Stomach (tissue), 4 donors: ENCODE measurements around the gene TSPAN16.

Experiments used
- EP300 ChIP-seq: sonication (generic); formaldehyde crosslinking; IDR thresholded peaks from one replicate; pipeline ENCODE4 v1.6.1; 2017; ENCODE audit warnings: antibody characterized with exemption
- TF ChIP-seq, protein P1 (sequence below), 7 experiments: fragments of 450-650 bp in 4 of 7; fragments of 200-600 bp in 3 of 7; sonication (generic) in 3 of 7; IDR thresholded peaks; one replicate each; pipeline ENCODE4 v1.5.1; 2016 to 2019; ENCODE audit warnings: antibody characterized with exemption in 7 of 7, control low read depth in 2 of 7, mild to moderate bottlenecking in 1 of 7

DNA sequence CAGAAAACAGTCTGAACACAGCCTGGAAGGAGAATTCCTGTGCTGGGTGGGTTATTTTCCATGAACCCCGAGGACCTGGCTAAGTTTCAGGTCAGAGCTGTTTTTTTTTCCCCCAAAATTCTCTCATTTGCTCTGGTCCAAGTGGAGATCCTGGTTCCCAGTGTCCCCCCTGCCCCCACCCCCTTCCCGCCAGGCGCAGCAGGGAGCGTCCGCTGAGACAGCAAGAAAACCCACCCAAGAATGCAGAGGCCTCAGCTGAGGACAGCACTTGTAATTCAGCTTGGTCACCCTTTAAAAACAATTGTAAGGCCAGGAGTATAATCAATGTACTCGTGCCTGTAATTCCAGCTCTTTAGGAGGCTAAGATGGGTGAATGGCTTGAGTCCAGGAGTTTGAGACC lies 11.4 kb upstream of the TSPAN16 start:
- no peak for TF ChIP-seq EP300
- TF ChIP-seq, protein P1, sequence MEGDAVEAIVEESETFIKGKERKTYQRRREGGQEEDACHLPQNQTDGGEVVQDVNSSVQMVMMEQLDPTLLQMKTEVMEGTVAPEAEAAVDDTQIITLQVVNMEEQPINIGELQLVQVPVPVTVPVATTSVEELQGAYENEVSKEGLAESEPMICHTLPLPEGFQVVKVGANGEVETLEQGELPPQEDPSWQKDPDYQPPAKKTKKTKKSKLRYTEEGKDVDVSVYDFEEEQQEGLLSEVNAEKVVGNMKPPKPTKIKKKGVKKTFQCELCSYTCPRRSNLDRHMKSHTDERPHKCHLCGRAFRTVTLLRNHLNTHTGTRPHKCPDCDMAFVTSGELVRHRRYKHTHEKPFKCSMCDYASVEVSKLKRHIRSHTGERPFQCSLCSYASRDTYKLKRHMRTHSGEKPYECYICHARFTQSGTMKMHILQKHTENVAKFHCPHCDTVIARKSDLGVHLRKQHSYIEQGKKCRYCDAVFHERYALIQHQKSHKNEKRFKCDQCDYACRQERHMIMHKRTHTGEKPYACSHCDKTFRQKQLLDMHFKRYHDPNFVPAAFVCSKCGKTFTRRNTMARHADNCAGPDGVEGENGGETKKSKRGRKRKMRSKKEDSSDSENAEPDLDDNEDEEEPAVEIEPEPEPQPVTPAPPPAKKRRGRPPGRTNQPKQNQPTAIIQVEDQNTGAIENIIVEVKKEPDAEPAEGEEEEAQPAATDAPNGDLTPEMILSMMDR (IDR thresholded peaks at IDR 0.05), result no peak
